ENCODE measurements around the gene FLT4.
"Not testable (repeated sequence)": the region's sequence is repeated elsewhere in the genome, so short reads cannot be mapped to it uniquely, and the experiment has no call there.

The FLT4 gene

DNA sequence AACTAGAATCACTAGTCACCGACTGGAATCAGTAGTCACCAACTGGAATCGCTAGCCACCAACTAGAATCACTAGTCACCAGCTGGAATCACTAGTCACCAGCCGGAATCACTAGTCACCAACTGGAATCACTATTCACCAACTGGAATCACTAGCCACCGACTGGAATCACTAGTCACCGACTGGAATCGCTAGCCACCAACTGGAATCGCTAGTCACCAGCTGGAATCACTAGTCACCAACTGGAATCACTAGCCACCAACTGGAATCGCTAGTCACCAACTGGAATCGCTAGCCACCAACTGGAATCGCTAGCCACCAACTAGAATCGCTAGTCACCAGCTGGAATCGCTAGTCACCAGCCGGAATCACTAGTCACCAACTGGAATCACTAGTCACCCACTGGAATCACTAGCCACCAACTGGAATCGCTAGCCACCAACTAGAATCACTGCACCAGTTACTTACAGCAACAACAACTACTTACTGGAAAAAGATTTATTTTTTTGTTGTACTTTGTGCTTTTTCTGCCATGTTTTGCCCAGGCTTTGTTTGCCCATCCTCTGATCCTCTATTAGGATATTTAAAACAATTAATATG lies 25.7 kb upstream of the FLT4 start:
- H3K4me2 ChIP-seq (ENCODE audit: low read length), result no peak overlapping the region
- H4K20me1 ChIP-seq (ENCODE audit: control insufficient read depth, insufficient read depth, low read depth, low read length), result no peaks in the 10 kb centered on the region
- no peaks in the 10 kb centered on the region for H3K36me3 ChIP-seq (ENCODE audit: control insufficient read depth, low read length)
- no peak for TF ChIP-seq EZH2phosphoT487 (IDR thresholded peaks at IDR 0.05; ENCODE audit: borderline replicate concordance, low read length)
- TF ChIP-seq, protein P1, sequence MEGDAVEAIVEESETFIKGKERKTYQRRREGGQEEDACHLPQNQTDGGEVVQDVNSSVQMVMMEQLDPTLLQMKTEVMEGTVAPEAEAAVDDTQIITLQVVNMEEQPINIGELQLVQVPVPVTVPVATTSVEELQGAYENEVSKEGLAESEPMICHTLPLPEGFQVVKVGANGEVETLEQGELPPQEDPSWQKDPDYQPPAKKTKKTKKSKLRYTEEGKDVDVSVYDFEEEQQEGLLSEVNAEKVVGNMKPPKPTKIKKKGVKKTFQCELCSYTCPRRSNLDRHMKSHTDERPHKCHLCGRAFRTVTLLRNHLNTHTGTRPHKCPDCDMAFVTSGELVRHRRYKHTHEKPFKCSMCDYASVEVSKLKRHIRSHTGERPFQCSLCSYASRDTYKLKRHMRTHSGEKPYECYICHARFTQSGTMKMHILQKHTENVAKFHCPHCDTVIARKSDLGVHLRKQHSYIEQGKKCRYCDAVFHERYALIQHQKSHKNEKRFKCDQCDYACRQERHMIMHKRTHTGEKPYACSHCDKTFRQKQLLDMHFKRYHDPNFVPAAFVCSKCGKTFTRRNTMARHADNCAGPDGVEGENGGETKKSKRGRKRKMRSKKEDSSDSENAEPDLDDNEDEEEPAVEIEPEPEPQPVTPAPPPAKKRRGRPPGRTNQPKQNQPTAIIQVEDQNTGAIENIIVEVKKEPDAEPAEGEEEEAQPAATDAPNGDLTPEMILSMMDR (IDR thresholded peaks at IDR 0.05; ENCODE audit: low read depth, low read length, poor library complexity, severe bottlenecking), result no peak
- no peaks in the 10 kb centered on the region for H3K27me3 ChIP-seq (ENCODE audit: control insufficient read depth, low read length)
- no peaks in the 10 kb centered on the region for H3K9me2 ChIP-seq (replicated peaks; ENCODE audit: control insufficient read depth, low read length)
- no peaks in the 10 kb centered on the region for H3K9me3 ChIP-seq (ENCODE audit: control insufficient read depth, insufficient read depth, low read length)
- H3K27ac ChIP-seq (ENCODE audit: low read depth, low read length), result no peak overlapping the region
- H3K4me1 ChIP-seq (ENCODE audit: control insufficient read depth, low read length), result no peaks in the 10 kb centered on the region
- no peaks in the 10 kb centered on the region for H3K79me2 ChIP-seq (ENCODE audit: control insufficient read depth, low read length)
- H3F3A ChIP-seq (ENCODE audit: control insufficient read depth, insufficient read depth), result no peaks in the 10 kb centered on the region
- H3K4me3 ChIP-seq (ENCODE audit: low read length), result no peak overlapping the region

DNA sequence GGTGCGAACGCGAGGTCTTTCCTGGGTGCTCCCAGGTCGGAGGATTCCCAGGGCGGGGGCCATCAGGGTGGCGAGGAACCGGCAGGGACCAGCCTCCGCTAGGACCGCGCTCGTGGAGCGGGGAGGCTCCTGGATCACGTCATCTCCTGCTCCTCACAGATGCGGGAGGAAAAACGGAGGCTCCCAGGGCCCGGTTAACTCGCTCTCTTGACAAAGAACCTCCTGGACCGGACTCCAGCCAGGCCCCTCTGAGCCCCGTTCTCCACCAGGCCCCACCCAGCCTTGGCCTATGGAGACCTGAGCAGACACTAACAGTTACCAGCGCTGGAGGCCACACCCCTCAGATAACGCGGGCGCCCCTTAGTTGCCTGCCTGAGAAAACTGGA lies 24.7 kb upstream of the FLT4 start:
- not testable (repeated sequence) for H3K9me3 ChIP-seq (ENCODE audit: control insufficient read depth, insufficient read depth, low read length); H3K27ac ChIP-seq (ENCODE audit: low read depth, low read length); H3K27me3 ChIP-seq (ENCODE audit: control insufficient read depth, low read length); H4K20me1 ChIP-seq (ENCODE audit: control insufficient read depth, insufficient read depth, low read depth, low read length); H3F3A ChIP-seq (ENCODE audit: control insufficient read depth, insufficient read depth); H3K9me2 ChIP-seq (replicated peaks; ENCODE audit: control insufficient read depth, low read length); H3K4me2 ChIP-seq (ENCODE audit: low read length); H3K79me2 ChIP-seq (ENCODE audit: control insufficient read depth, low read length); H3K4me1 ChIP-seq (ENCODE audit: control insufficient read depth, low read length); H3K4me3 ChIP-seq (ENCODE audit: low read length); H3K36me3 ChIP-seq (ENCODE audit: control insufficient read depth, low read length)

DNA sequence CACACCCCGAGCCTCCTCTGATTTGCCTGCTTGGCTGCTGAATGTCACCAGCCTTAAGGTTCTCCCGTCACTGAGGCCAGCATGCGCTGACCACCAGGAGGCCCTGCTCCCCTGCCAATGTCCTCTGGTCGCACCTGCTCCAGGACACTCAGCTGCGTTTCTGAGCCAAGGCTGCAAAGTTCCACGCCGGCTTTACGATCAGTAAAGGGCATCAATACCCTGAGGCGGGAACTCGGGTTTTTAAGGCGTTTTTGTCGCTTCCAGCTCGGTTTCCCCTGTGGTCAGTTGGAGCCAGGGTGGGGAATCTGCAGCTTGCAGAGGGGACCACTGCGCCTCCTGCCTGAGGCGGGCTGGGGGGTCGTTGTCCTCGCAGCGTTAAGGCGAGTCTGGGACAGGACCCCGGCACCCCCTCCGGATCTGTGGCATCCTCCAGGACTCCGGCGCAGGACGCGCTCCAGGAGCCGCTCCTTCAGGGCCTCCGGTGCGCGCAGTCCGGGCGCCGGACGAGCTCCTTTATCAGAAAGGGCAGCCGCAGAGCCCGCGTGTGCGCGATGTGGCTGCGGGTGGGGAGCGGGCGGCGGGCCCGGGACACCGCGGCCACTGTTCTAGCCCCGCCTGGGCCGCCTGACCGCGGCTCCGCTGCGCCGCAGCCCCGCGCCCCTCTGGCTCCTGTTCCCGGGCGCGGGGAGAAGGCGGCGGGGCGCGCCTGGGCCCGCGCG lies 24.1 kb upstream of the FLT4 start:
- no peaks in the 10 kb centered on the region for H3K9me2 ChIP-seq (replicated peaks; ENCODE audit: control insufficient read depth, low read length)
- no peaks in the 10 kb centered on the region for H3K9me3 ChIP-seq (ENCODE audit: control insufficient read depth, insufficient read depth, low read length)
- no peak overlapping the region for H3K4me3 ChIP-seq (ENCODE audit: low read length)
- no peaks in the 10 kb centered on the region for H3K4me1 ChIP-seq (ENCODE audit: control insufficient read depth, low read length)
- H3K4me2 ChIP-seq (ENCODE audit: low read length), result no peak overlapping the region
- TF ChIP-seq EZH2phosphoT487 (IDR thresholded peaks at IDR 0.05; ENCODE audit: borderline replicate concordance, low read length), result no peak
- TF ChIP-seq, protein P1 (IDR thresholded peaks at IDR 0.05; ENCODE audit: low read depth, low read length, poor library complexity, severe bottlenecking), result no peak
- H4K20me1 ChIP-seq (ENCODE audit: control insufficient read depth, insufficient read depth, low read depth, low read length), result no peaks in the 10 kb centered on the region
- no peaks in the 10 kb centered on the region for H3K79me2 ChIP-seq (ENCODE audit: control insufficient read depth, low read length)
- no peaks in the 10 kb centered on the region for H3F3A ChIP-seq (ENCODE audit: control insufficient read depth, insufficient read depth)
- H3K27me3 ChIP-seq (ENCODE audit: control insufficient read depth, low read length), result no peaks in the 10 kb centered on the region
- no peaks in the 10 kb centered on the region for H3K36me3 ChIP-seq (ENCODE audit: control insufficient read depth, low read length)
- no peak overlapping the region for H3K27ac ChIP-seq (ENCODE audit: low read depth, low read length)

DNA sequence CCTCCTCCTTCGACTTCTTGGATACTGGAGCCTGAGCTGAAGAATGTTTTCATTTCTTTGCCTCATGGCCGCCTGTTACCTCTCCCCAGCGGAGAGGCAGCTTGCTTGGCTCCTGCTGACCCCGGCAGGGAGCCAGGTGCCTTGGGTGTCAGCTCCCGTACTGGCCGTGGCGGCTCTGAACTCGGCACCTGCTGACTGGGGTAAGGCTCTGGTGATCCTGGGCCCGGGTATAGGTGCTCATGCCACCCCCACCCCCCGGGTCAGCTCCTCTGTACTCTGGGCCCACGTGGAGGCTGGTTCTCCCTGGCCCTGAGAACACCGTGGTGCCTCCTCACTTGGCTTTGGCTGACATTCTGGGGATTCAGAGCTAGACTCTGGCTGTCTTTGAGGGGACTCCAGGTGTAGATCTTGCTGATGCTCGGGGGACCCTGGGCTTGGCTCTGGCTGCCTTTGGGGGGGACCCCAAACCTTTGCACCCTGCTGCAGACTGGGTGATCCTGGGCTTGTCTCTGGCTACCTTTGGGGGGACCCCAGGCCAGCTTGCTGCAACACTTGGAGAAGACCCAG lies 22.6 kb upstream of the FLT4 start:
- not testable (repeated sequence) for H3K9me3 ChIP-seq (ENCODE audit: control insufficient read depth, insufficient read depth, low read length); H3K27ac ChIP-seq (ENCODE audit: low read depth, low read length); H3K4me1 ChIP-seq (ENCODE audit: control insufficient read depth, low read length); H3K9me2 ChIP-seq (replicated peaks; ENCODE audit: control insufficient read depth, low read length); H3K79me2 ChIP-seq (ENCODE audit: control insufficient read depth, low read length); H3K4me2 ChIP-seq (ENCODE audit: low read length); H3K4me3 ChIP-seq (ENCODE audit: low read length); H4K20me1 ChIP-seq (ENCODE audit: control insufficient read depth, insufficient read depth, low read depth, low read length); H3F3A ChIP-seq (ENCODE audit: control insufficient read depth, insufficient read depth); H3K27me3 ChIP-seq (ENCODE audit: control insufficient read depth, low read length); H3K36me3 ChIP-seq (ENCODE audit: control insufficient read depth, low read length)

Measured in DOHH2 (cell line).